ENCODE data around the gene SYNM.
"Not testable (repeated sequence)": the region's sequence is repeated elsewhere in the genome, so short reads cannot be mapped to it uniquely, and the experiment has no call there.

Gene SYNM

GRCh38 chr15:99106417-99107220 is 1.7 kb downstream of the SYNM start:
- DNase-seq (ENCODE audit: low read depth), result no peak

- no peak for DNase-seq (ENCODE audit: low read depth)
Observed at GRCh38 chr15:99108993-99109392, 4.1 kb downstream of the SYNM start.

DNA sequence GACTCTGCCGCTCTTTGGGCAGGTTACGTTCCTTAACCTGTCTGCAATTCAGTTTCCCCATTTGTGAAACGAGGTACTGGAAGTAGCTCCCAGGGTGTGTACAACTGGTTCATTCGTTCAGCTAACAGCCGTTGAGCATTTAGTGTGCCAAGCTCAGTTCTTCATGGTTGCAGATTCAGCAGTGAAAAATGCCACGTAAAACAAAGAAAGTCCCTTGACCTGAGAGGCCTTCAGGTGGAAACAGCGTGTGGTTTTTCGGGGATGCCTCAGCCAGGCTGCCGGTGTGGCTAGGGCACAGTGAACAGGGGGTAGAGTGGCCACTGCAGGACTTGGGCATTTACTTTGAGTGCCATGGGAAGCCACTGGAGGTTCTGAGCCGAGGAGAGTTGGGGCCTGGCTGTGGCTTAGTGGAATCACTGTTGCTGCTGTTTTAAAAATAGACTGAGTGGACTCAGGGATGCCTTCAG is 4.7 kb downstream of the SYNM start:
- no peak for DNase-seq (ENCODE audit: low read depth)

DNA sequence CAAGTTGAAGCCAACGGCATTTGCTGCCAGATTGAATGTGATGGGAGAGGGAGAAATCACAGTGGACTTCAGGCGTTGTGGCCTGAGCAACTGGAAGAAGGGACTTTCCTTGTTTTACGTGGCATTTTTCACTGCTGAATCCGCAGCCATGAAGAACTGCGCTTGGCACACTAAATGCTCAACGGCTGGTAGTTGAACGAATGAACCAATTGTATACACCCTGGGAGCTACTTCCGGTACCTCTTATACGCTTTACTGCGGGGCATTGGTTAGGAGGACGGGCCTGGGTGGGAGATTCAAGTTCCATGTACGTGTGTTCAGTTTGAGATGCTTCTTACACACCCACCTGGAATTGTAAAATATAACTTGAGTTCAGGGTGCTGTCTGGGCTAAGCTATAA is 5.2 kb downstream of the SYNM start:
- DNase-seq (ENCODE audit: low read depth), result no peak

DNA sequence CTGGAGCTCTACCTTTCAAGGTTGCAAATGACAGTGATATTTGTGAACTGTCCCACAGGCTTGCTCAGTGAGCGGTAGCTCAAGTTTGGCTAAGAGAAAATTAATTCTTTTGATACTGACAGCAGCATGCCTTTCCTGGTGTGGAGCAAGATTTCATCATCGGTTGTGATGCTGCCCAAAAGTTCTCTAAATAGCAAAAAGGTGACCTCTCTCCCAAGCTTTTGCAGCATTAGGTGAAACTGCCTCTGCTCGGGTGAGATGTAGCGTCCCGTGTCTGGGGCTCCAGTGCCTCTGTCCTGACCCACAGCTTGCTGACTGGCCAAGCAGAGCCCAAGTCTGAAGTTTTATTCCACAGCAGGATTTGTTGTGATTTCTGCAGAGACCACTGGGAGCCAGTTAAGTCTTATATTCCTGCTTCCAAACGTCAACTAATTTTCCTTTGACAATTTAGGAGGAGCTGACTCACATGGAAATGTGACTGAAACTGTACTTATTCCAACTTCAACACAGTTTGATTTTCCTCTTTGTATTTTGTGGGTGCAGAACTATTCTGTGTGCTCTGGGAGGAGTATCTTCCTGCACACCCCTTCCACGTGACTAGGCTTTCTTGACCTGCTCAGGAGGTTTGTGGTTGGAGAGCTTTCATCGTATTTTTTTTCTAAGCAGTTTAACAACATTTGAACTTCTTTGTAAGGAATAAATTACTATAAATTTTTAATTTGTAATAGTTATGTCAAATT is 5.9 kb downstream of the SYNM start:
- no peak for DNase-seq (ENCODE audit: low read depth)

DNA sequence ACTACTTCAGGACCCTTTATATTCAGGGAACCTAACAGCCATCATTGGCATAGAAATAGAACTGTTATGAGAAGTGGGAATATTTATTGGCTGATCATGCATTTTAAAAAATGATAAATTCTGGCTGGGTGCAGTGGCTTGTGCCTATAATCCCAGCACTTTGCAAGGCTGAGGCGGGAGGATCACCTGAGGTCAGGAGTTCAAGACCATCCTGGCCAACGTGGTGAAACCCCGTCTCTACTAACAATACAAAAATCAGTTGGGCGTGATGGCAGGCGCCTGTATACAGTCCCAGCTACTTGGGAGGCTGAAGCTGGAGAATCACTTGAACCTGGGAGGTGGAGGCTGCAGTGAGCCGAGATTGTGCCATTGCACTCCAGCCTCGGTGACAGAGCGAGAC is 6.8 kb downstream of the SYNM start:
- not testable (repeated sequence) for DNase-seq (ENCODE audit: low read depth)

DNA sequence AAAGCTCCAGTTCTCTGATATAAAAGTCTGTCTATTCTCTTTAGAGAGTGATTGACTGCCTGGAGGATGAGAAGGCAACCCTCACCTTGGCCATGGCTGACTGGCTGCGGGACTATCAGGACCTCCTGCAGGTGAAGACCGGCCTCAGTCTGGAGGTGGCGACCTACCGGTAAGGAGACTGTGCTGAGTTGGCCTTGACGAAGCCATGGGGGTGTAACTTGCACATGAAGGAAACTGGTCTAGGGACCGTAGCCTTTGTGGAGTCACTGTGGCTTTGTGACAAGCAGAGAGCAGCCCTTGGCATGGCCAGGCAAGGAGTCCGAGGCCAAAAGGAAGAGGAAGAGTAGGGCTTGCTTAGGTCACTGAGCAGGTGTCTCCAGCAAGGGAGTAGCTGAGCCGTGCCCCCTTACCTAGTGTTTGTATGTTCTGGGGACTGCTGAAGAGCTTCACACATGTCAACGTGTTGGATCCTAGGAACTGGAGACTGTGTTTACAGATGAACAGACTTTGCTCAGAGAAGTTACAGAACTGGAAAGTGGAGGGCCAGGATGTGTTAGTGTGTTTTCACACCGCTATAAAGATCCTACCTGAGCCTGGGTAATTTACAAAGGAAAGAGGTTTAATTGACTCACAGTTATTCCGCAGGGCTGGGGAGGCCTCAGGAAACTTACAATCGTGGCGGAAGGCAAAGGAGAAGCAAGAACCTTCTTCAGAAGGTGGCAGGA is 8.8 kb downstream of the SYNM start:
- no peak for DNase-seq (ENCODE audit: low read depth)

DNA sequence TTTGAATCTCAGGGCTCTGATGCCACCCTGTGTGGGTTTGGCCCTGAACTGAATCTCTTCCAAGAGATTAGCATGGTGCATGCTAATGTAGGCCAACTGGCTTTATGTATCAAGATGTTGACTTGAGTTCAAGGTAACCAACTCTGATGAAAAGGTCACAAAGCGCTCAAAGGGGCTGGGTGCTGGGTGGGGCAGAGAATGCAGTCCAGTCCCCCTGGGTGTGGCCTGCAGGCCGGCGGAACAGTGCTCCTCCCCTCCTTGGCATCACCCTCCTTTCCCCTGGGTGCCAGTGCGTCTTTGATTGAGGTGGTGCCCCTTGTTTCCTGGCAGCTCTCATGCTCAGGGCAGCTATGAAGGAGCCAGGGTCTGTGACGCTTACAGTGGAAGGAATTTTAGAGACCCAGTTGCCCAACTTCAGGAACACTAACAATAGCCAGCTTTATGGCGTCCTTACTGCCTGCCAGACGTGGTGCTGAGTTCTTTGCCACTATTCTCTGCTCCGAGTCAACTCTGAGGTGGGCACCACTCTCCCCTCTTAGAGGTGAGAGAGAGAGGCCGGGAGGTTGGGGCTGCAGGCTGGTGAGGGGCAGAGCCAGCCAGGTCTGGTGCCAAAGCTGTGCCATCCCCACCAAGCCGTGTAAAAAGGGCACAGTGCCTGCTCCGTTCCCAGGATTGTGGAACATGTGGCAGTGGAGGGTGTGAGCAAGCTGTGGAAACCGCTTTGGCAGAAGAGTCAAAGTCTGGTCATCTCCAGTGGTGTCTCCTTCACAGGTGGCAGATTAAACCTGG is 9.8 kb downstream of the SYNM start:
- no peak for DNase-seq (ENCODE audit: low read depth)

- no peak for DNase-seq (ENCODE audit: low read depth)
Observed at GRCh38 chr15:99115300-99116215, 10.7 kb downstream of the SYNM start.

- no peak for DNase-seq (ENCODE audit: low read depth)
Observed at GRCh38 chr15:99117111-99117510, 12.2 kb downstream of the SYNM start.

GRCh38 chr15:99117563-99118257 is 12.8 kb downstream of the SYNM start:
- DNase-seq (ENCODE audit: low read depth), result no peak

DNA sequence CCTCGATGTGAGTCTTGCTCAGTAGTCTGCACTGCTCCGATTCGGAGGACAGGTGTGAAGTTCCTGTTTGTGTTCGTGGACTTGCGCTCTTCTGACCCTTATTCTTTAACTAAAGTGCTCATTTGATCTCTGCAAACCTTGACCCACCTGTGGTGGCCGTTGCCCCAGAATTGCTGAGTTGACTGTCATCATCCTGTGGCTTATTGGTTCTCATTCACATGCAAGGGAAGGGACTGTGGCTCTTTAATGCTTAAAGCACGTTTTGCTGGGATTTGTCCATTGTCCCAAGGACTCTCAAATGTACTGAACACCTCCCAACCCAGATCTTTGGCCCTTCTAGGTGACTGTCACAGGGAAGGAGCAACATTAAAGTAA is 13.4 kb downstream of the SYNM start:
- DNase-seq (ENCODE audit: low read depth), result no peak

- DNase-seq (ENCODE audit: low read depth), result no peak
Observed at GRCh38 chr15:99118801-99119546, 14.1 kb downstream of the SYNM start.

DNA sequence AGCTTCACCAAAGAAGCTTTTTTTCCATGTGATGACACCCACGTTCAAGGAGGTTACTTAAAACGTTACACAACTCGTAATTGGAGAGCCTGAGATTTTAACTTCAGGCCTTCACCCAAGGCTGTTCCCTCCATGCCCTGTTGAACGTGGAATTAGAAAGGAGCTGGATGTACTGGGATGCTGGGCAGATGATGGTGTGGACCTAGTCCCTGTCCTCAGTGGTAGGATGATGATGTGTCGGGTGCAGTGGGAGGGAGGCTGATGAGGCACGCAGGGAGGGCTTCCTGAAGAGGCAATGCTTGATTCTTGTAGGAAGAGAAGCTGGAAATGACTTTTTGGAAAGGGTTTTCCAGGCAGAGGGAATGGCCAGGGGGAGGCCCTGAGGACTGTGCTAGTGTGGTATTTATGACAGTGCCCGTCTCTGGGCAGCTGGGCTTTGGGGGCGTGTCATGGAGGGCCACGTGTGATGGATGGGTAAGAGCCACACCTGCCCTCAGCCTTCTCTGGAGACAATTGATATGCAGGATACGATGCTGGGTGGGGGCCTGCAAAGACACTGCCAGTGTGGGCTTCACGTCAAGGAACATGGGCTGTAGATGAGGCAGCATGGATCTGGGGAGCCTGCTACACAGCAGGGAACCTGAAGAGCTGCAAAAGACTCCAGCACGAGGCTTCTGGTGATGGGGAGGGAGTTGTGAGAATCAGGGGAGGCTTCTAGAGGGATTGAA is 15.3 kb downstream of the SYNM start:
- DNase-seq (ENCODE audit: low read depth), result no peak

GRCh38 chr15:99121207-99121606 is 16.3 kb downstream of the SYNM start:
- DNase-seq (ENCODE audit: low read depth), result no peak

- DNase-seq (ENCODE audit: low read depth), result no peak
Observed at GRCh38 chr15:99121691-99122410, 17.0 kb downstream of the SYNM start.

DNA sequence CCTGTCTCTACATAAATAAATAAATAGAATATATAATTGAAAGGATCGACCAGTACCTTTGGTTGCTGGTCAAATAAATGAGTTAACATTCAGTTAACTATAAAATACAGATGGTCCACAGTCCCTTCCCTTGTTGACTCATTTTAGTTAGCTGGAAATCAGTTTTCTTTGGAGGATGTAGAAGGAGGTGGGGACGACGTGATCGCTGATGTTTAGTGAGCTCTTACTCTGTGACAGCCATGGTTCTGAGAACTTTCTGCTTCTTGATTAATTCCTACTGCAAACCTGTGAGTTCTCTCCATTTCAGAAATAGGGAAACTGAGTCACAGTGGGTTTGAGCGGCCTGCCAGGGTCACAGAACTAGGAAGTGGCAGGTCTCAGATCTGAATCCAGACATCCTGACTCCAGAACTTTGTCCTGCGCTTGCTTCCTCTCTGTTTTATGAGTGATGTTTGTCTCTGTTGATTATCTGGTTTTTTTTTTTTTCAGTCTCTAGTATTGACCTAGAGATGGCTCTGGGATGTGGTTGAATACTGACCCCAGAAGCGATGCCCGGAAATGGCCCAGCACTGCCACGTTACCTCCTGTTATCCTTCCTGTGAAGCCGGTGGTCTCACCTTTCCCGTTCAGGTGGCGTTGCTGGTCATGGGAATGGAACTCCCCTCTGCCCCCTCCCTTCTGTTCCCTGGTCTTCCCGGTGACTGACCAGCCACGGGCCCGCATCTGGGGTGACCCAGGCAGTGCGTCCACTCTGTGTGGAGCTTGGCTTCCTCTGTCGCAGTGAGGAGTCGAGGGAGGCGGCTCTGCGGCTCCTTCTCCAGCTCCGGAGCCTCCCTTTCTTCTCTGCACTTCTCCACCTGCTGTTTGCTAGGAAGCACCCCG is 18.2 kb downstream of the SYNM start:
- no peak for DNase-seq (ENCODE audit: low read depth)

Data from HS-27A (cell line).